PC-9 (cell line): ENCODE measurements around the gene ELP1. TPM values are rescaled to one million over a fixed set of nuclear protein-coding genes. Genes with fewer than 3 reads are reported as not detected.
"Not testable (repeated sequence)": the region's sequence is repeated elsewhere in the genome, so short reads cannot be mapped to it uniquely, and the experiment has no call there.

Experiments
- BruUV-seq: library from RNA; stranded (reverse); fragments of 400-500 nt; replicated peaks from 2 replicates; lab custom pipeline; 2021; lab: Mats Ljungman, UMichigan
- CTCF ChIA-PET: fragments of 300-600 bp; sonication (Branson Sonifier 250); formaldehyde crosslinking; loops from one replicate; lab custom pipeline; 2022; ENCODE audit warnings: antibody characterized with exemption; lab: Charles Lee
- POLR2A ChIA-PET: fragments of 300-600 bp; sonication (Branson Sonifier 250); formaldehyde crosslinking; loops from one replicate; lab custom pipeline; 2022; ENCODE audit warnings: antibody characterized with exemption; ENCODE audit not compliant: unreplicated experiment; lab: Charles Lee
- DNase-seq, 2 experiments: peaks; one replicate each; pipeline versions ENCODE4 v3.0.0 to v3.0.0-alpha.2; 2015 to 2022; ENCODE audit warnings: mixed read lengths in 1 of 2
- H2AFZ ChIP-seq: fragments of 200-600 bp; sonication (generic); 2 replicates; pipeline ENCODE4 v1.8.1; 2017; ENCODE audit warnings: antibody characterized with exemption
- H3F3A ChIP-seq: fragments of 200-600 bp; sonication (generic); 2 replicates; pipeline ENCODE4 v1.8.1; 2017; ENCODE audit warnings: antibody characterized with exemption, mild to moderate bottlenecking, low read depth; ENCODE audit not compliant: insufficient read depth
- H3K27ac ChIP-seq: fragments of 200-600 bp; sonication (generic); 2 replicates; pipeline ENCODE4 v1.6.1; 2016; ENCODE audit warnings: mixed run types
- H3K27me3 ChIP-seq: fragments of 200-600 bp; sonication (generic); 2 replicates; pipeline ENCODE4 v1.6.1; 2016; ENCODE audit warnings: low read depth, mixed run types; ENCODE audit not compliant: insufficient read depth
- H3K36me3 ChIP-seq: fragments of 200-600 bp; sonication (generic); 2 replicates; pipeline ENCODE4 v1.6.1; 2016; ENCODE audit warnings: low read depth, mixed run types
- H3K4me1 ChIP-seq: fragments of 200-600 bp; sonication (generic); replicated peaks from 2 replicates; pipeline ENCODE4 v1.6.1; 2016; ENCODE audit warnings: mixed run types; ENCODE audit not compliant: insufficient read depth
- H3K4me2 ChIP-seq: fragments of 200-600 bp; sonication (generic); 2 replicates; pipeline ENCODE4 v1.6.1; 2017; ENCODE audit warnings: mixed run types
- H3K4me3 ChIP-seq: fragments of 200-600 bp; sonication (generic); 2 replicates; pipeline ENCODE4 v1.6.1; 2016; ENCODE audit warnings: mixed run types
- H3K79me2 ChIP-seq: fragments of 200-600 bp; sonication (generic); 2 replicates; pipeline ENCODE4 v1.6.1; 2017; ENCODE audit warnings: low read depth, mixed run types
- H3K9me2 ChIP-seq: fragments of 200-600 bp; sonication (generic); 2 replicates; pipeline ENCODE4 v1.8.1; 2017; ENCODE audit warnings: mild to moderate bottlenecking; ENCODE audit not compliant: insufficient read depth
- H3K9me3 ChIP-seq: fragments of 200-600 bp; sonication (generic); 2 replicates; pipeline ENCODE4 v1.8.1; 2016; ENCODE audit warnings: low read depth; ENCODE audit not compliant: insufficient read depth
- H4K20me1 ChIP-seq: fragments of 200-600 bp; sonication (generic); 2 replicates; pipeline ENCODE4 v1.8.1; 2017; ENCODE audit not compliant: insufficient read depth
- EZH2 ChIP-seq: fragments of 200-600 bp; sonication (generic); IDR thresholded peaks from 2 replicates; pipeline ENCODE4 v1.8.0; 2017; ENCODE audit warnings: antibody characterized with exemption, low read depth
- intact Hi-C: fragments of 100-400 bp; cut with micrococcal nuclease; formaldehyde crosslinking; loops from one replicate; pipeline ENCODE4 v1.10.0; 2022; ENCODE audit not compliant: unreplicated experiment
- total RNA-seq: library from RNA; stranded (reverse); gene quantifications from 2 replicates; pipeline ENCODE4 v1.2.3, GENCODE V29; 2021
- TF ChIP-seq, protein P1 (sequence below): fragments of 200-600 bp; sonication (generic); conservative IDR thresholded peaks from 2 replicates; pipeline ENCODE4 v1.6.1; 2017; ENCODE audit warnings: mixed run types, antibody characterized with exemption, mild to moderate bottlenecking, moderate library complexity

ELP1 gene
- total RNA-seq, 1 experiment from 2014 or later, result 35.1 TPM

DNA sequence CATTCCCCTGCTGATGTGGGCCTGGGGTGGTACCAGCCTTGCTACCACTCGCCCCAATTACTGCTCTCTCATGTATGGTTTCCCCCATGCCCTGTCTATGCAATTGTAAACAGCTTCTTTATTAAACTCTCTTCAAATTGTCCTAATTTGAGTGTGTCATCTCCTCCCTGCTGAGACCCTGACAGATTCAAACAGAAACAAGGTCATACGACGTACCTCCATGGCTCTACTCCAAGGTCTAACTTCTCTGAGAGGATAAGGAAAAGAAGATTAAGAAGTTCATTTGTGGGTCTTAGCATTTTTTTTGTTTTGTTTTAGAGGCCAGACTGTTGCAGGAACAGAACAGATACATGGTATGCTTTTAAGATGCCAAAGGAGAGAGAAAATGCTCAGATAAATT is 38.3 kb upstream of the ELP1 start:
- H3K36me3 ChIP-seq, result peaks cover 9% of the 10 kb centered on the region
- H3K27ac ChIP-seq, result no peak overlapping the region
- intact Hi-C loops, result no loop called here
- no peak overlapping the region for H3K4me2 ChIP-seq
- no peaks in the 10 kb centered on the region; the same call in 1 of the 2 replicates for H3K9me2 ChIP-seq
- no peaks in the 10 kb centered on the region for H3K27me3 ChIP-seq
- H3K4me1 ChIP-seq, result no peaks in the 10 kb centered on the region
- no peak for DNase-seq
- no peak overlapping the region for H2AFZ ChIP-seq
- H4K20me1 ChIP-seq, result 0 out of 2 replicates have a peak, but pooled peaks cover 4% of the 10 kb centered on the region
- no TSS peak for BruUV-seq
- H3K4me3 ChIP-seq, result no peak overlapping the region
- TF ChIP-seq EZH2, result no peak
- TF ChIP-seq, protein P1, sequence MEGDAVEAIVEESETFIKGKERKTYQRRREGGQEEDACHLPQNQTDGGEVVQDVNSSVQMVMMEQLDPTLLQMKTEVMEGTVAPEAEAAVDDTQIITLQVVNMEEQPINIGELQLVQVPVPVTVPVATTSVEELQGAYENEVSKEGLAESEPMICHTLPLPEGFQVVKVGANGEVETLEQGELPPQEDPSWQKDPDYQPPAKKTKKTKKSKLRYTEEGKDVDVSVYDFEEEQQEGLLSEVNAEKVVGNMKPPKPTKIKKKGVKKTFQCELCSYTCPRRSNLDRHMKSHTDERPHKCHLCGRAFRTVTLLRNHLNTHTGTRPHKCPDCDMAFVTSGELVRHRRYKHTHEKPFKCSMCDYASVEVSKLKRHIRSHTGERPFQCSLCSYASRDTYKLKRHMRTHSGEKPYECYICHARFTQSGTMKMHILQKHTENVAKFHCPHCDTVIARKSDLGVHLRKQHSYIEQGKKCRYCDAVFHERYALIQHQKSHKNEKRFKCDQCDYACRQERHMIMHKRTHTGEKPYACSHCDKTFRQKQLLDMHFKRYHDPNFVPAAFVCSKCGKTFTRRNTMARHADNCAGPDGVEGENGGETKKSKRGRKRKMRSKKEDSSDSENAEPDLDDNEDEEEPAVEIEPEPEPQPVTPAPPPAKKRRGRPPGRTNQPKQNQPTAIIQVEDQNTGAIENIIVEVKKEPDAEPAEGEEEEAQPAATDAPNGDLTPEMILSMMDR, result no peak
- ChIA-PET CTCF (no interaction called here), POLR2A (interaction anchor here (0.9 kb wide), 1 partner anchor 38 kb away, joined by 6 read pairs; the partner anchor contains the start of genes ABITRAM and ELP1)
- H3K79me2 ChIP-seq, result no peaks in the 10 kb centered on the region
- H3F3A ChIP-seq, result no peaks in the 10 kb centered on the region
- no peaks in the 10 kb centered on the region for H3K9me3 ChIP-seq

DNA sequence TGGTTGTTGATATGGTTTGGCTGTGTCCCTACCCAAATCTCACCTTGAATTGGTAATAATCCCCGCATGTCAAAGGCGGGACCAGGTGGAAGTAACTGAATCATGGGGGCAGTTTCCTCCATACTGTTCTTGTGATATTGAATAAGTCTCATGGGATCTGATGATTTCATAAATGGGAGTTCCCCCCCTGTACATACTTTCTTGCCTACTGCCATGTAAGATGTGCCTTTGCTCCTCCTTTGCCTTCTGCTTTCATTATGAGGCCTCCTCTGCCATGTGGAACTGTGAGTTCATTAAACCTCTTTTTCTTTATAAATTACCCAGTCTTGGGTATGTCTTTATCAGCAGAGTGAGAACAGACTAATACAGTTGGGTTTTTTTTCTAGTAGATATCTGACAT is 37.5 kb upstream of the ELP1 start:
- CTCF ChIA-PET, H3K9me2 ChIP-seq, H3K4me1 ChIP-seq, H3K4me2 ChIP-seq, H2AFZ ChIP-seq, H3K9me3 ChIP-seq, H3K4me3 ChIP-seq, H3K27me3 ChIP-seq, H3K36me3 ChIP-seq, POLR2A ChIA-PET, BruUV-seq, DNase-seq, H3K27ac ChIP-seq, intact Hi-C loops, H3K79me2 ChIP-seq, H3F3A ChIP-seq, H4K20me1 ChIP-seq: not testable (repeated sequence)

DNA sequence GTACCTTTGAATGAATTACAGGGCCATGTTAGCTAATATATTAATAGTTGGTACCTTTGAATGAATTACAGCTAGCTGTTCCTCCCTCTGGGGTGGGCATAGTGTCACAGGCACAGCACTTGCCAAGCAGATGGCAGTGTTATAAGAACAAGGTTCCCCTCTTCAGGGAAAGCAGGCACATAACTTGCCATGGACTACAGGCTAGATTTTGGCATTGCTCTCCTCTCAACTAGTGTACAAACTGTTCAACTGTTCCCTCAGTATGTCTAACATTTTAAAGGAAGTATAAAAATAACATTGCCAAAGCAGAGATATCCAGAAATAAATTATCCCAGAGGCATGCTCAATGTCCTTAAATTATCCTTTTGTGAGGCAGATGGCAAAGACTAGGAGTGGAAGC is 34.0 kb upstream of the ELP1 start:
- Histone ChIP-seq H3K27me3 (no peaks in the 10 kb centered on the region), H3K36me3 (peaks cover 18% of the 10 kb centered on the region; the same call in 1 of the 2 replicates), H3K4me3 (no peak overlapping the region), H3K4me1 (no peaks in the 10 kb centered on the region), H3K79me2 (no peaks in the 10 kb centered on the region), H4K20me1 (no peaks in the 10 kb centered on the region), H3K27ac (no peak overlapping the region), H2AFZ (no peak overlapping the region), H3K4me2 (no peak overlapping the region), H3K9me3 (no peaks in the 10 kb centered on the region), H3F3A (peaks cover 8% of the 10 kb centered on the region; the same call in 1 of the 2 replicates), H3K9me2 (no peaks in the 10 kb centered on the region)
- ChIA-PET CTCF (no interaction called here), POLR2A (no interaction called here)
- no peak for DNase-seq
- BruUV-seq, result no TSS peak
- intact Hi-C loops, result no loop called here
- TF ChIP-seq, protein P1, result no peak
- no peak for TF ChIP-seq EZH2
